Endothelial cell of umbilical vein (primary cell): ENCODE measurements around the gene COL28A1. TPM values are rescaled to one million over a fixed set of nuclear protein-coding genes. Genes with fewer than 3 reads are reported as not detected.

ENCODE experiments used
- BruUV-seq: library from RNA; stranded (reverse); fragments of 400-500 nt; replicated peaks from 2 replicates; lab custom pipeline; 2021; lab: Mats Ljungman, UMichigan
- CTCF ChIA-PET: fragments of 300-600, 350-600 bp; sonication (Branson Sonifier 250); formaldehyde crosslinking; loops from one replicate; lab custom pipeline; 2021; ENCODE audit warnings: antibody characterized with exemption, inconsistent platforms; lab: Charles Lee
- POLR2A ChIA-PET: fragments of 300-600, 350-600 bp; sonication (Branson Sonifier 250); formaldehyde crosslinking; loops from one replicate; lab custom pipeline; 2021; ENCODE audit warnings: antibody characterized with exemption, inconsistent platforms; lab: Charles Lee
- DNase-seq: peaks from one replicate; pipeline ENCODE4 v3.0.0-alpha.2; 2011; ENCODE audit warnings: low read depth, low spot score
- FAIRE-seq: peaks from 2 replicates; lab custom pipeline; 2011; peaks lifted over from hg19 to GRCh38; lab: Jason Lieb, UNC
- H2AFZ ChIP-seq: 2 replicates; pipeline ENCODE4 v1.6.0; 2012; ENCODE audit warnings: low read depth, low read length, control low read depth, inconsistent platforms
- H3K27ac ChIP-seq: 2 replicates; pipeline ENCODE4 v1.5.1; 2011; ENCODE audit warnings: low read depth, mild to moderate bottlenecking, control low read depth, low read length, moderate library complexity; ENCODE audit not compliant: insufficient read depth
- H3K27me3 ChIP-seq, 2 experiments: 2 replicates each; pipeline versions ENCODE4 v1.6.0 to v1.6.1; 2011; ENCODE audit warnings: low read length in 2 of 2, mixed read lengths in 1 of 2; ENCODE audit not compliant: control insufficient read depth in 2 of 2, insufficient read depth in 2 of 2
- H3K36me3 ChIP-seq, 2 experiments: 2 replicates in 1 of 2; 3 replicates in 1 of 2; pipeline ENCODE4 v1.5.1; 2011; ENCODE audit warnings: low read length in 2 of 2, mild to moderate bottlenecking in 1 of 2, moderate library complexity in 1 of 2; ENCODE audit not compliant: control insufficient read depth in 2 of 2, insufficient read depth in 2 of 2; ENCODE audit errors: extremely low read depth in 1 of 2
- H3K4me1 ChIP-seq: 3 replicates; pipeline ENCODE4 v1.5.1; 2011; ENCODE audit warnings: mild to moderate bottlenecking, low read length; ENCODE audit not compliant: control insufficient read depth, insufficient read depth; ENCODE audit errors: extremely low read depth
- H3K4me2 ChIP-seq: 2 replicates; pipeline ENCODE4 v1.6.1; 2011; ENCODE audit warnings: low read length, control low read depth, mixed read lengths; ENCODE audit not compliant: insufficient read depth
- H3K4me3 ChIP-seq, 3 experiments: fragments of 200-600 bp in 1 of 3; sonication (generic), shearing (Covaris generic) in 1 of 3; replicated peaks in 1 of 3; 2 replicates each; pipeline ENCODE4 v1.5.1; 2011 to 2016; ENCODE audit warnings: control low read depth in 3 of 3, low read length in 3 of 3, mild to moderate bottlenecking in 2 of 3, inconsistent platforms in 1 of 3, low read depth in 1 of 3, moderate library complexity in 1 of 3; ENCODE audit not compliant: insufficient read depth in 1 of 3
- H3K79me2 ChIP-seq: 2 replicates; pipeline ENCODE4 v1.6.0; 2012; ENCODE audit warnings: low read length, inconsistent platforms; ENCODE audit not compliant: control insufficient read depth, insufficient read depth
- H3K9ac ChIP-seq: replicated peaks from 2 replicates; pipeline ENCODE3; 2011; ENCODE audit warnings: low read length, control low read depth; ENCODE audit not compliant: insufficient read depth; ENCODE audit errors: extremely low read depth
- H3K9me1 ChIP-seq: replicated peaks from 3 replicates; pipeline ENCODE4 v1.6.0; 2011; ENCODE audit warnings: mild to moderate bottlenecking, low read length; ENCODE audit not compliant: control insufficient read depth, insufficient read depth; ENCODE audit errors: extremely low read depth
- H3K9me3 ChIP-seq: replicated peaks from 2 replicates; pipeline ENCODE4 v1.5.1; 2012; ENCODE audit warnings: low read length, inconsistent platforms; ENCODE audit not compliant: control insufficient read depth, insufficient read depth
- H4K20me1 ChIP-seq: replicated peaks from 2 replicates; pipeline ENCODE3; 2011; ENCODE audit warnings: mild to moderate bottlenecking, low read length; ENCODE audit not compliant: control insufficient read depth, insufficient read depth; ENCODE audit errors: extremely low read depth
- CTCF ChIP-seq, 2 donors: IDR thresholded peaks; 1 replicate in 1 of 2; 2 replicates in 1 of 2; pipeline ENCODE4 v1.5.1; 2011; ENCODE audit warnings: low read length in 2 of 2, mild to moderate bottlenecking in 2 of 2, moderate library complexity in 2 of 2, control low read depth in 1 of 2, inconsistent platforms in 1 of 2, low read depth in 1 of 2; ENCODE audit not compliant: insufficient read depth in 1 of 2; ENCODE audit errors: extremely low read depth in 1 of 2
- EZH2 ChIP-seq: IDR thresholded peaks from 2 replicates; pipeline ENCODE4 v1.6.1; 2012; ENCODE audit warnings: borderline replicate concordance, low read depth, mild to moderate bottlenecking, moderate library complexity, low read length, inconsistent platforms; ENCODE audit not compliant: severe bottlenecking
- FOS ChIP-seq: IDR thresholded peaks from 2 replicates; pipeline ENCODE4 v1.6.1; 2011; ENCODE audit warnings: mild to moderate bottlenecking, low read length, moderate library complexity, borderline replicate concordance; ENCODE audit not compliant: insufficient read depth
- GATA2 ChIP-seq: IDR thresholded peaks from 2 replicates; pipeline ENCODE4 v1.7.0; 2011; ENCODE audit warnings: low read depth, mild to moderate bottlenecking, moderate library complexity, mixed read lengths, low read length; ENCODE audit not compliant: insufficient read length, insufficient read depth
- JUN ChIP-seq: IDR thresholded peaks from 2 replicates; pipeline ENCODE4 v1.6.1; 2011; ENCODE audit warnings: borderline replicate concordance, low read depth; ENCODE audit not compliant: insufficient read length, insufficient read depth
- MYC ChIP-seq: IDR thresholded peaks from one replicate; pipeline ENCODE4 v1.6.1; 2011; ENCODE audit warnings: mild to moderate bottlenecking, low read depth, low read length
- POLR2A ChIP-seq: IDR thresholded peaks from 2 replicates; pipeline ENCODE4 v1.6.1; 2012; ENCODE audit warnings: low read depth, mild to moderate bottlenecking, control low read depth, low read length
- POLR2AphosphoS5 ChIP-seq: IDR thresholded peaks from 2 replicates; pipeline ENCODE4 v1.6.1; 2012; ENCODE audit warnings: low read depth, mild to moderate bottlenecking, control low read depth, low read length, moderate library complexity; ENCODE audit not compliant: insufficient read depth
- dilution Hi-C: fragments of 300-500 bp; cut with MboI; formaldehyde crosslinking; loops from one replicate; pipeline ENCODE4 v1.15.0; 2019; ENCODE audit warnings: low sequenced_read_pairs; ENCODE audit not compliant: extremely low pct_ligation_motif_present
- intact Hi-C: fragments of 100-400 bp; cut with micrococcal nuclease; formaldehyde crosslinking; loops from one replicate; pipeline ENCODE4 v1.10.0; 2022
- polyA plus RNA-seq, 4 experiments: library from polyadenylated mRNA; depleted of rRNA in 3 of 4; stranded (reverse) in 3 of 4; unstranded in 1 of 4; fragments of >200 nt; gene quantifications; 2 replicates each; pipeline versions ENCODE4 v1.2.1 to v1.2.3, GENCODE V29; 2011 to 2012; ENCODE audit warnings: missing spikeins in 1 of 4
- total RNA-seq: library from RNA; stranded (reverse); gene quantifications from 2 replicates; pipeline ENCODE4 v1.2.3, GENCODE V29; 2021
- TF ChIP-seq, protein P1 (sequence below): IDR thresholded peaks from 2 replicates; pipeline ENCODE4 v1.6.1; 2011; ENCODE audit not compliant: insufficient read depth, insufficient read length

Gene COL28A1
- total and polyA plus RNA-seq, 2 donors (not counting 3 experiments of a cell fraction or from before 2014, with no cell fraction given) = not detected

DNA sequence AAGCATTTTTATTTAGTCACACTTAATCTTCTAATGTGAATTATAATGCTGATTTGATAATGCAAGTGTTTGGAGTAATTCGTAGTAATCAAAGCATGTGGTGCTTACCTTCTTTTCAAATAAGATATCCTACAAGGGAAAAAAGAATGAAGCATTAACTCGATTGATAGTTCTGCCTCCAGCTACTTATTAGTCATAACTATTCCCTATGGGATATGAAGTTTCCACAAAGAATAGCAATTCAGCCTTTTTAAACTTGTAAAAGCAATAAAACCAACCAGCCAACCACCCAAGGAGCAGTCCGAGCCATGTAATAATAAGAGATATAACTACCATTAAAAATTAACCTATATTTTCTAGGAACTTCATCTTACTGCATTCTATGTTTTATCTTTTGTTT lies 11.6 kb downstream of the COL28A1 start:
- DNase-seq = no peak
- no peak overlapping the region for H3K9ac ChIP-seq
- no TSS peak for BruUV-seq
- POLR2A ChIA-PET = no interaction called here
- dilution Hi-C loops = no loop called here
- no peak overlapping the region for H3K4me2 ChIP-seq
- FAIRE-seq = no peak
- H3K9me3 ChIP-seq = no peaks in the 10 kb centered on the region
- H3K36me3 ChIP-seq = no peaks in the 10 kb centered on the region
- no peak overlapping the region for H3K4me3 ChIP-seq
- no peaks in the 10 kb centered on the region for H3K4me1 ChIP-seq
- no peak overlapping the region for H2AFZ ChIP-seq
- no peaks in the 10 kb centered on the region for H4K20me1 ChIP-seq
- no peak for TF ChIP-seq MYC
- no peak for TF ChIP-seq EZH2
- TF ChIP-seq CTCF (IDR thresholded peaks at IDR 0.05; ENCODE audit: extremely low read depth in 1 of 2, insufficient read depth in 1 of 2, low read depth in 1 of 2, low read length in 2 of 2) = no peak
- TF ChIP-seq POLR2A = no peak
- TF ChIP-seq GATA2 = no peak
- TF ChIP-seq POLR2AphosphoS5 = no peak
- no peaks in the 10 kb centered on the region for H3K79me2 ChIP-seq
- H3K9me1 ChIP-seq = no peaks in the 10 kb centered on the region
- intact Hi-C loops = no loop called here
- CTCF ChIA-PET = interaction anchor here (1.7 to 1.9 kb wide), 2 partner anchors 85 to 101 kb away, joined by 4 read pairs; no protein-coding TSS in a partner anchor
- H3K27me3 ChIP-seq = peaks cover 0 to 2% of the 10 kb centered on the region in 2 experiments
- H3K27ac ChIP-seq = no peak overlapping the region

GRCh38 chr7:7522421-7522820 lies 13.3 kb downstream of the COL28A1 start:
- Histone ChIP-seq H3K4me3 (no peak overlapping the region), H3K9me1 (no peaks in the 10 kb centered on the region), H3K36me3 (no peaks in the 10 kb centered on the region), H4K20me1 (no peaks in the 10 kb centered on the region), H3K9me3 (no peaks in the 10 kb centered on the region), H3K4me2 (no peak overlapping the region), H3K27me3 (peaks cover 0 to 2% of the 10 kb centered on the region in 2 experiments), H3K4me1 (no peaks in the 10 kb centered on the region), H2AFZ (no peak overlapping the region), H3K9ac (no peak overlapping the region), H3K27ac (no peak overlapping the region), H3K79me2 (no peaks in the 10 kb centered on the region)
- BruUV-seq = no TSS peak
- ChIA-PET POLR2A (no interaction called here), CTCF (interaction anchor here (1.6 to 2.1 kb wide), 2 partner anchors 9 to 98 kb away, joined by 4 to 5 read pairs; no protein-coding TSS in a partner anchor)
- DNase-seq (no peak), FAIRE-seq (no peak)
- intact Hi-C loops = no loop called here
- dilution Hi-C loops = no loop called here
- no peak for TF ChIP-seq EZH2
- no peak for TF ChIP-seq CTCF (IDR thresholded peaks at IDR 0.05; ENCODE audit: extremely low read depth in 1 of 2, insufficient read depth in 1 of 2, low read depth in 1 of 2, low read length in 2 of 2)
- TF ChIP-seq, protein P1, sequence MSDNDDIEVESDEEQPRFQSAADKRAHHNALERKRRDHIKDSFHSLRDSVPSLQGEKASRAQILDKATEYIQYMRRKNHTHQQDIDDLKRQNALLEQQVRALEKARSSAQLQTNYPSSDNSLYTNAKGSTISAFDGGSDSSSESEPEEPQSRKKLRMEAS = no peak
- TF ChIP-seq FOS = no peak
- TF ChIP-seq POLR2A = no peak
- no peak for TF ChIP-seq MYC
- TF ChIP-seq GATA2 = no peak
- TF ChIP-seq JUN = no peak
- no peak for TF ChIP-seq POLR2AphosphoS5
